HG03064 (cell line): ENCODE measurements around the gene TCL1A.

Source experiments
- ATAC-seq: cut with Tn5 transposase; IDR thresholded peaks from one replicate; pipeline ENCODE4 v1.9.1; 2021; ENCODE audit warnings: low read depth; ENCODE audit not compliant: unreplicated experiment

The TCL1A gene

DNA sequence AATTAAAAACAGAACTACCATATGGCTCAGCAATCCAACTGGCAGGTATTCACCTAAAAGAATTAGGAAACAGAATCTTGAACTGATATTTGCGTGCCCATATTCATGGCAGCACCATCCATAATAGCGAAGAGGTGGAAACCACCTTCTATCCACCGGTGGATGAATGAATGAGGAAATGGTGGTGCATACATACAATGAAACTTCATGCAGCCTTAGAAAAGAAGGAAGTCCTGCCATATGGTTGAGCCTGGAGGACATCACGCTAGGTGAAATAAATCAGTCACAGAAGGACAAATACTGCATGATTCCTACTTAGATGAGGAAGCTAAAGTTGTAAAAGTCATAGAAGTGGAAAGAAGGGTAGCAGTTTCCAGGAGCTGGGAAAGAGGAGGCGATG lies 6.6 kb downstream of the TCL1A start:
- ATAC-seq = no peak

DNA sequence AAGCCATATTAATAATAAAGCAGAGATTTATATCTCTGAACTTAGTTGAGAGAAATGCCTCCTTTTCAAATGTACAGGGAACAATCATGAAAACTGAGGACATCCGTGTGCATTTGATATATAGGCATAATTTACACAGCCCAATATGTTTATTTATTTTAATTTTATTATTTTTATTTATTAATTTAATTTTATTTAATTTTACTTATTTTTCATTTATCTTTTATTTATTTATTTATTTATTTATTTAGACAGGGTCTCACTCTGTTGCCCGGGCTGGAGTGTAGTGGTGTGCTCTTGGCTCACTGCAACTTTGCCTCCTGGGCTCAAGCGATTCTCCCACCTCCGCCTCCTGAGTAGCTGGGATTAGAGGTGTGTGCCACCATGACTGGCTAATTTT lies 8.4 kb downstream of the TCL1A start:
- no peak for ATAC-seq

DNA sequence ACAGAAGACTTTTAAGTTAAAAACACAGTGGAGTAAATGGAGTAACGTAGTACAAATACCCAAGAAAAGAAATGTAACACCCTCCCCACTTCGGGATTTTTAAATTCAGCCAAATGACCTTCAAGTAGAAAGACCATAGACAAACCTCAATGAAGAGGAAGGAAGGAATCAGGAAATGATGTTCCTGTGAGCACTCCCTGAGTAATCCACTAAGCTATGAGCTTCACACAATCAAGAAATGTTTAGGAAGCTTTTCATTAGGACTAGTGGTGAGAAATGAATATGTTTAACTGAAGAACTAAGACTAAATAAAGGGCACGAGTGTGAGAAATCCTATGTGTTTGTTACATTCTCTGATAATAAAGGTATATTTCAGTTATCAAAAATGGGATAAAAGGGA lies 10.1 kb downstream of the TCL1A start:
- ATAC-seq = no peak

DNA sequence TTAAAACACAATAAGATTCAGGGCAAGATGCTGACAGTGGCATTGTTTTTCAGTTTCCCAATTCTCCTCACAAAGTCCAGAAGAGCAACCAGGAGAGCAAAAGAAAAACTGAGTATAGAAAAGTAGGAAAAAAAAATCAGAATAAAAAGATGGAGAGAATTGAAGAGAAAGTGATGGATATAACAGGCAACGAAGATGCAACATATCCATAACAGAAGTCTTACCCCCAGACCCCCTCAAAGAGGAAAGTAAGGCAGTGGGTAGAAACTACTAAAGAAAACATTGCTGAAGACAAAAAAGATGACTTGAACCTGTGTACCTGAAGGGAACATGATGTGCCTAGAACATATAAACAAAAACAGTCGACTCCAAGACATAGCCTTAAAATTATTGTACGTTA lies 10.6 kb downstream of the TCL1A start:
- ATAC-seq = no peak

DNA sequence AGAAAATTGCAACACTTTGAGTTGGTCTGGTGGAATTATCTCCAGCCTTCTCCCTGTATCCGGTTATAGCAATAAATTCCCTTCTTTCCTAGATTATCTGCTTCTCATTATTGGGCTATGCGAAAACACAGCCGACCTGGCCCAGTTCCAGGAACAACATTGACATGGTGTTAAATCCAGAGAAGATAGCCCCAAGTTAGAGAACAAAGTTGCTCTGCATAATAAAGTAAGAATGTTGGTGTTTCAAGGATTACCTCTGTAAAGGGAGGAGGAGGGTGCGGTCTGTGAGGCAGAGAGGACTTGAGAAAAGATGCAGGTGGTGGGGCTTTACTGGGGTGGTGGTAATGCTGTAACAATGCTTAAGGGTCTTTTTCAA lies 12.1 kb downstream of the TCL1A start:
- ATAC-seq = no peak

DNA sequence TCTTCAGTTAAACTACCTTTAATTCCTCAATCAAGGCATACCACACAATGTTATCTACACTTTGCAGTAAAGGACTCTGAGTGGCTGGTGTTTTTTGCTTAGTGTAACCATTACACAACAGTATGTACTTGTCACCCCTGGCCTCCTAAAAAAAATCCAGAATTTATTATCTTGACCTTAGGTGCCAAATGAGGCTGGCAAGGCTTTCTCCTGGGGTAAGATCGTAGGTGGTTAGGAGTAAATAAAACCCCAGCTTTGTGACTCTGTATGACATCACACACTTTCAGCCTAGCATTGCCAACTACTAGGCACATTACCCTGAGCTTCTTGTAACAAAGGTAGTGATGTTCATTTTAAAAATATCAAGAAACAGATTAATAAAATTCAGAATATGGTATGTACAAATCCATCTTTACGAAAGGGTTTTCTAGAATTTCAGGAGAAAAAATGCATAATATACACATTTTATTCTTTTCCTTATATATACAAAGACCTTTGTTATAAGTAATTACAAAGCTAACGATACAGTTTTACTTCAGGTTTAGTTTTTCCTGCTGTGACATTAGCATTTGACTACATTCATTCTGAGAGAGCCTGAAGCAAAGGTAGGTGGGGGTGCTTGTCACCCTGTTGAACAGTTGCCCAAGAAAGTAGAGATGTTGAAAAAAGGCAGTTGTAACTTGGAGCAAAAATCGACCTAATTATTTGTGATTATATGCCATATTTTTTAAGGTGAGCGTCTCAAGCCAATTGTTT lies 13.5 kb downstream of the TCL1A start:
- ATAC-seq = no peak

DNA sequence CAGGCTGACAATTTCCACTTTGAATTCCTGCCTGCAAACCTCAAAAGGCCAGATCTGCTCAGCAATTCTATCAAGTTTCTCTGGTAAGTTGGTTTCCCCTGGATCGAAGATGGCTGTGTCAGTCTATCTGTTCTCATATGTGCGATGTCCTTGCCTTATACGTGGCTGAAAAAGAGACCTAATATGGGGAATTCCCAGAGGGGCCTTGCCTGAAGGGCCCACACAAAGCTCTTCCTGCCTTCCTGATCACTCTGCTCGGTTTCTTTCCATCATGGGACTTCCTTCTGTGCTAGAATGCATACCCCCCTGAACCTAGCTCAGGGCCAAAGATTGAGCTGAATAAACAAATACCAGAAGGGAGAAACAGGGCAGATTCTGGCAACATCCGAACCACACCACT lies 14.5 kb downstream of the TCL1A start:
- no peak for ATAC-seq

DNA sequence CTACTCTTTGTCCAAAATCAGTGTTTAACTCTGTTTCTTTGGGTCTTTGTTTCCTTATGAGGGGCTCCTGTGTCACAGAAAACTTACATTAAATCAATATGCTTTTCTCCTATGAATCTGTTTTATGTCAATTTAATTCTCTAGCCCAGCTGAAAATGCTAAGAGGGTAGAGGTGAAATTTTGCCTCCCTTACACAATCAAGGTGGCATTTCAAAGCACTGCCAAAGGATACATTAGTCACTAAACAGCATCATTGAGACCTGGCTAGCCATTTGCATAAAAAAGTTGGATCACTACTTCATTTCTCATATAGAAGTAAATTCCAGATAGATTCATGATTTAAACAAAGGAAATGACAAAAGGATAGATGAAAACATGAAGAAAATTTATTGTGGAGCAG lies 15.6 kb downstream of the TCL1A start:
- no peak for ATAC-seq

DNA sequence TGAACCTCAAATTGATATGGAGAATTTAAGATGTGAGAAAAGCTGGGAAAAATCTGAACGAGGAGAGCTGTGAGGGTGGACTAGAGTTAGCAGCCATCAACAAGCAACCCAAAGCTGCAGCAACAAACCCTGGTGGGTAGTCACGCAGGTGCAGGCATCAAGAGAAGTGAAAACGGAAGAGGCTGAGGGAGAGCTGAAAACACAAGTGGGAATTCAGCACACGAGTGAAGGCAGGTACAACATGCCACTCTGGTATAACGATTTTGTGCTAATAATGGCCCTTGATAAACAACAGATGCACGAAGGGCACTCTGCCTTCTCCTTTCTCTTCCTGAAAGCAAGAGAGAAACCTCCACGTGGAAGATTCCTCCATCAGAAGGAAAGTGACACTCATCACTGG lies 16.2 kb downstream of the TCL1A start:
- peak; percentile 51 for ATAC-seq

DNA sequence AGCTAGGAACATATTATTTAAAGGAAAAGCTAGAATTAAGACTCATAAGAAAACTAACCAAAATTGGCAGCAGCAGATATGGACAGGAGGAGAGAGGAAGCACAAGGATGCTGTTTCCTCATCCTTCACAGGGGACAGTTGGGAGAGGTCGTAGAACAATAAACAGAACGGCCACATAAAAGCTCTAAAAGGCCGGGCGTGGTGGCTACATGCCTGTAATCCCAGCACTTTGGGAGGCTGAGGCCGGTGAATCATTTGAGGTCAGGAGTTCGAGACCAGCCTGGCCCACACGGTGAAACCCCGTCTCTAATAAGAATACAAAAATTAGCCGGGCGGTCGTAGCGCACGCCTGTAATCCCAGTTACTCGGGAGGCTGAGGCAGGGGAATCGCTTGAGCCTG lies 17.2 kb downstream of the TCL1A start:
- no peak for ATAC-seq

DNA sequence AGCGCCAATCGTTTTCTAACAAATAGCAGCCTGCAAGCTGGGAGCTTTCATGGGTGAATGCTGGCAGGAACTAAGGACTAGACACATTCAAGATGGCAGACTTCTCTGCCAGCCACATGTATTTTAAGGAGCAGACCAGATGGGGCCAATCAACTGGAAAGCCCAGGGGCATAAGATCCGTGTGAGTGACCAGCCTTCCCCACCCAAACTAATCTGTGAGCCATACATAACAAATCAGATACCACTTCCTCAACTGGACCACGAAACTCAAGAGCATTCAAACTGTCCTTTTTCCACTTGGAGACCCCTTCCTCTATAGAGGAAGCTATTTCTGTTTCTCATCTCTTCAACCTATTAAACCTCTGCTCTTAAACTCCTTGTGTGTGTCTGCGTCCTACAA lies 18.0 kb downstream of the TCL1A start:
- ATAC-seq = no peak

DNA sequence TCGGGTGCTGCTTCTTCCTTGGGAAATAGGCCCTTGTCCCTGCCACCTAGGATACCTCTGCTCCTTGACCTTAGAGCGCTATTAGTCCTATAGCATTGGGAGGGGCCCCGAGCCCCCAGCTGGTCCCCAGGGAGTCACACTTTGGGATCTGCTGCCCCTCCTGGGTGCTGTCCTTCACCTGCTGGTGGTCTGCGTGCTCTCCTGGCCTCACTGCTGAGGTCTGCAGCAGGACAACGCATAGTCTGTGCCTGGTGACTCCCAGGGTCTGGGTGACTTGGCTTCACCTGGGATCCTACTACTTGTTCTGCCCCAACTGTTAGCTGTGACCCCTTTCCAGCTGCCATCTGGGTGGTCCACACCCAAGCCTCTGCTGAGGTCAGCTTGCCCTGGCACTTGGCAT lies 18.9 kb downstream of the TCL1A start:
- no peak for ATAC-seq

DNA sequence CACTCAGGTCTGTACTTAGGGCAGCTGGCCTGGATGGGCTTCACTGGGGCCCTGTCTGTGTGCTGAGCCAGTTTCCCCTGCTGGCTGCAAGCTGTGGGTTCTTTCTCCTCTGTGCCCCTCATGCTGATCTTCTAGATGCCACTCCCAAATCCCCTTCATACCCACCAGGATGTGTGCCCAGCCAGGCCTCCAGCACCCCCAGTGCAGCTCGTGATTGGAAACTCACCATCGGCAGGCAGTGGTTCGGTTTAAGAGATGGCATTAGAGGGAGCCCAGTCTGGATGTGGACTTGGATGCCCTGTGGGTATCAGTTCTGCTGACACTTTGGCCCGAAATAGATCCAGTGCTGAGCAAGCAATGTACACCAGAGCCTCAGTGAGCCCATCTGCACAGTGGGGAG lies 21.8 kb downstream of the TCL1A start:
- ATAC-seq = no peak

DNA sequence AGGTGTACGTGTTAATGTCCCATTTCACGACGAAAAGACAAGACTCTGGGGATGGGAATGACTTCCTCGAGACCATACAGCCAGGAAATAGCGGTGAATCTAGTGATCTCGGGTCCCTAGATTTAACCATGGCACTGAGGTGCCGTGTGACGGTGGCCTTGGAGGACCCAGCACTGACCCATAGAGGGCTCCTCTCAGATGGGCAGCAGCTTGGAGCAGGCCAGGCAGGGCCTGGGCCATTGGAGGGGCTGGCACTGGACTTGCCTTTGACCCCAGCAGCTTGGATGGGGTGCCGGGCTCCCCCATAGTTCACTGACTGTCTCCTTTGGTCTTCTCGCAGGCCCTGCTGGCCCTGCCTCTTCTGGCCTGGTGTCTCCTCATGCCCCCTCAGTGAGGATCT lies 22.3 kb downstream of the TCL1A start:
- no peak for ATAC-seq

DNA sequence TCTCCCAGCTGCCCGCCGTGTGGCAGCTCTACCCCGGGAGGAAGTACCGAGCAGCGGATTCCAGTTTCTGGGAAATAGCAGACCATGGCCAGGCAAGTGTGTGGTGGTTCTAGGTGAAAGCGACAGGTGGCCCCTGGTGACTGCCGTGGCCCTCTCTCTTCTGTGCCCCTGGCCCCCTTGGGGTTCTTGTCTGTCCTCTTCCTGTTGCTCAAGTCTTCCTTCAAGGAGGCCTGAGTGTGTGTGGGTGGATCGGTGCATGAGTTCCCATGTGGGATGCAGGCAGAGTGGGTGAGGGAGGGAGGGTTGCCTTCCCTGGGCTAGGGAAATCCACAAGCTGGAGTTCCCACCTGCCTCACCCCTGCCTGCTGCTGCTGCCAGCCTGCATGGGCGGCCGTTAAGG lies 23.1 kb downstream of the TCL1A start:
- no peak for ATAC-seq

DNA sequence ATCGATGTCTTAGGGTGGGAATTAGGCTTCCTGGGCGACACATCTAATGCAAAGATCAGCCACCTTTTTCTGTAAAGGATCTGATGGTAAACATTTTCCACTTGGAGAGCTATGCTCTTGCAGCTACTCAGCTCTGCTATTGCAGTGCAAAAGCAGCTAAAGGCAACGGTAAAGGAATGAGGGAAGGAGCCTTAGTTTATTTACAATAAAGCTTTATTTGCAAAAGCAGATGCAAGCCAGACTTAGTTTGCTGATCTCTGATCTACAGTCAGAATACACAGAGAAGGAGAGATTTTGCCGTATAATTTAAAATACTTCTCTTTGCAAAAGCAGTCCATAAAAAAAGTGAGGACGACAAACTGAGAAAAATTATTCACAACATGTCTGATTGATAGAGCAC lies 24.5 kb downstream of the TCL1A start:
- no peak for ATAC-seq

DNA sequence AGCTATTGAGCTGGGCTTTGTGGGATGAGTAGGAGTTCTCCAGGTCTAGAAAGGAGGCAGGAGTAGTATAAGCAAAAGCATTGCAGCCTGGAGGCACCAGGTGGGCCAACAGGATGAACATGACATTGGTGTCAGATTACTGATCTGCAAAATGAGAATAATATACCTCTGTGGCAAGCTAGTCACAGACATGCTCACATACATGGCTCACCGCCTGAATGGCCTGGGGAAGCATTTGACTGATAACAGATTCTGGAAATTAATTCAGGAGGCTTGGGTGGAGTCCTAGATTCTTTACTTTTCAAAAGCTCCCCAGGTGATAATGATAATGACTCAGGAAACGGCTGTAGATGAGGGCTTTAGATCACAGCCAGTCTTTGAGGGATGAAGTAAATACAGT lies 27.0 kb downstream of the TCL1A start:
- no peak for ATAC-seq

DNA sequence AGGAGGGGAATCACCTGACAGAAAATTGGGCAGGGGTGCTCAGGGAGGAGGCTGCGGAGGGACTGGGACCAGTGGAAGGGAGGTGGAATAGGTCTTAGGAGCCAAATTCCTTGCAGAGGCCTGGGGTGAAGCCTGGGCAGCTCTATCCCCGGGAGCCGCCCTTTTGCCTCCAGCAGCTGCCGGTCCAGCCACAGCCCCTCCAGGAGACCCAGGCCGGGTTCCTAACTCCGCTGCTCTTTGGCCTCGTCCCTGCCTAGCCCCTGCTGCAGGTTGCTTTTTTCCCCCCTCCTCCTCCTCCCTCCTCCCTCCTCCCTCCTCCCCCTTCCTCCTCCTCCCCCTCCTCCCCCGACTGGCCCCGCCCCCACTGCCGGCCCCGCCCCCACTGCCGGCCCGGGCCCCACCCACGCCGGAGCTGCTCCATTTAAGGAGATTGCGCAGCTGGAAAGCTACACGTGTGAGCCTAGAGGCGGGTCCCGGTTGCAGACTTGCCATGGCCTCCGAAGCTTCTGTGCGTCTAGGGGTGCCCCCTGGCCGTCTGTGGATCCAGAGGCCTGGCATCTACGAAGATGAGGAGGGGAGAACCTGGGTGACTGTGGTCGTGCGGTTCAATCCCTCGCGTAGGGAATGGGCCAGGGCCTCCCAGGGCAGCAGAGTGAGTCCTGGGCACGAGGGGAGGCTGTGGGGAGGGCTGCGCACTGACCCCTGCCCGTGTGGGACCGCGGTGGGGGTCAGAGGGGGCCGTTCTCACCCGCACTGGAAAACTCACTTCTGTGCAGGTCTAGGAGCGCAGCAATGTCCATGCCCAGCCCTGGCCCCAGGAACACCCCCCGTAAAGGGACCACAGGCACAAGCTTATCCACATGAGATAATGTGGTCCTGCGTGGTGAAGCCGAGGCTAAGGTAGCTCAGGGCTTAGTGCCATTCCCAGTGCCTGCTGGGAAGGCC lies 27.7 kb downstream of the TCL1A start, which contains the start of gene TCL1B:
Gene TCL1B (plus strand): TSS at position 449 of the 945 bp plus-strand sequence. CDS start 42 bp downstream, at position 491.
- no peak for ATAC-seq

DNA sequence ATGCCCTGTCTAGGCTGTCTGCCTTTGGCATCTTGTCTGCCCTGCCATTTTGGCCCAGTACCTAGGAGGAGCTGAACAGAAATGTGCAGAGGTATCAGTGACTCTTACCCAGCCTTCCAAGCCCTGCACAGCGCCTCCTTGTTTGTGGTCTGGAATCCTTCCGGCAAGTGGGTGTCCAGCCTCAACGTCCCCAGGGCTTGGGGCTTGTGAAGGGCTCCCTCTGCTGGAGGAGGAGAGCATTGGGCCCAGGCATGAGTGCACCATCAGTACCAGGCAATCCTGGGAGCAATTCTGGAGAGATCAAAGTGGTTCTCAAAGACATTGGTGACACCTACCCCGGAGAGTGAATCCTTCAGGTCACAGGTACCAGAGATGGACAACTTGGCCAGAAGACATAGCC lies 30.1 kb downstream of the TCL1A start:
- no peak for ATAC-seq

DNA sequence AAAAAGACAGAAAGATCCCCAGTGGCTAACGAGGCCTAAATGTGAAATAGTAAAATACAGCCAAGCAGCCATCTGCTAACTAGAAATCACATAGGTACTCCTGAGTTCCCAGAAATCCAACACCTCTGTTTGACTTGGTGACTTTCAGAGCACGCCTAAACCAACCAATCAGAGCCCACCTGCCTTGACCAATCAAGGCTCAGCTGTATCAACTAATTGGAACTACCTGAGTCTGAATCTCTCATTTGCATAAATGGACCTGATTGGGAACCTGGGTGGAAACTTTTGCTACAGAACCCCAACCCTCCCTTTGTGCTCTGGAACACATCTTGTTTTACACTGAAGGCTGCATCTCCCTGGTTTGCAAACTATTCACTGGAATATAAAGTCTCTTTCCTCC lies 32.8 kb downstream of the TCL1A start:
- ATAC-seq = no peak

DNA sequence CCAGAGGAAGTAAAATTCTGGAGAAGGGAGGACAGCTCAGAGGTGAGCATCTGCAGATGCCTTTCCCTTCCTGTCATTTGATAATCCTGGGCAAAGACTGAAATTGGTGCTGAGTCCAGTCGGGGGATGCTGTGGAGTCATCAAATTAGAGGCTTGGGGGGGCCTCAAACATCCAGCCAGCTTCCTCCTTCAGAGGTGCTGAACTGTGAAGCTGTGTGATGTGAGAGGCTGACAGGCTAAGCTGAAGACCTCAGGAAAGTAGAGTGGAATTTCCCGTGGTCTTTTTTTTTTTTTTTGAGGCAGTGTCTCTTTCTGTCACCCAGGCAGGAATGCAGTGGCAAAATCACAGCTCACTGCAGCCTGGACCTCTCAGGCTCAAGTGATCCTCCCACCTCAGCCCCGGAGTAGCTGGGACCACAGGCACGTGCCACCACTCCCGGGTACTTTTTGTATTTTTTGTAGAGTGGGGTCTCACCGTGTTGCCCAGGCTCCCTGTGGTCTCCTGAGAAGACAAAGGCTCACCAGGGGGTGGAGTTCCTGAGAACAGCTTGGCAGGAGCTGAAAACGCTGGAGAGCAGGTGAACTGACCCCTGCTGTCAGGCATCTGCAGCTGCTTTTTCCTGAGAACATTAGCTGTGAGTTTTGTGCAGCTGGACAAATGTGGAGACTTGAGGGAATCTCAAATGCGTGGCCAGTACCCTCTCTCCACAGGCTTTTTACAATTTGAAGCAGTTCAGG lies 33.8 kb downstream of the TCL1A start:
- ATAC-seq = no peak
